ENCODE results near the gene ATRN.

The ATRN gene

DNA sequence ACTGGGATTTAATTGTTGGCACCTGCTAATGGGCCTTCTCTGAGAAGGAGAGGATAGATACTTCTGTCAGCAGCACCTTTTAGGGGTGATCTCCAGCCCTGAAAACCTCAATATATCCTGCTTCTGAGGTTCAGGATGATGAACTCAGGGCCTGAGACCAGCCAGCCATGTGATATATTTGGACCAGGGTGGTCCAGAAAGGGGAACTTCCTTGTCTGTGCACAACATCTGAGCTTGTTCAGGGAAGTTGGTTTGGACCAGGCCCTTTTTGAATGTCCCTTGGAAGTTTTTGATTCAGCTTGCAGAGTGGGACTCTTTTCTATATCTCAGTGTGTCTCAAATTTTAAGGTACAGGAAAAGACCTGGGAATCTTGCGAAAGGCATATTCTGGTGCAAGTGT, 106.5 kb downstream of the ATRN start:
- CTCF ChIA-PET, result interaction anchor here (1.1 to 1.2 kb wide), 2 partner anchors 10 to 16 kb away, joined by 3 read pairs; no protein-coding TSS in a partner anchor
- Histone ChIP-seq H3K36me3 (ENCODE audit: control insufficient read depth in 4 of 4, insufficient read depth in 4 of 4, low read length in 3 of 4) (peaks cover 14 to 44% (median 28%) of the 10 kb centered on the region in 4 experiments), H3K27me3 (replicated peaks in 2 of 5; ENCODE audit: control insufficient read depth in 4 of 5, insufficient read depth in 5 of 5, low read length in 4 of 5) (no peaks in the 10 kb centered on the region), H3K4me3 (ENCODE audit: control insufficient read depth in 1 of 7, extremely low read depth in 1 of 7, insufficient read depth in 4 of 7, low read depth in 2 of 7, low read length in 6 of 7) (no peak overlapping the region), H3K9me3 (ENCODE audit: control extremely low read depth in 1 of 5, control insufficient read depth in 4 of 5, insufficient read depth in 2 of 5, low read depth in 1 of 5, low read length in 4 of 5) (no peaks in the 10 kb centered on the region), H3K4me1 (ENCODE audit: control extremely low read depth in 1 of 4, control insufficient read depth in 4 of 4, insufficient read depth in 4 of 4, low read length in 3 of 4) (peaks cover 0 to 4% (median 2%) of the 10 kb centered on the region in 4 experiments), H3K27ac (ENCODE audit: insufficient read depth in 1 of 2, low read depth in 1 of 2, low read length in 2 of 2, poor library complexity in 1 of 2, severe bottlenecking in 2 of 2) (no peak overlapping the region)
- WGBS (ENCODE audit: insufficient coverage), result 100% methylated on average over 1 of the region's 1 CpG
- POLR2A ChIA-PET, result no interaction called here
- DNase-seq, result peak; percentile 3 to 15 (median 8)

DNA sequence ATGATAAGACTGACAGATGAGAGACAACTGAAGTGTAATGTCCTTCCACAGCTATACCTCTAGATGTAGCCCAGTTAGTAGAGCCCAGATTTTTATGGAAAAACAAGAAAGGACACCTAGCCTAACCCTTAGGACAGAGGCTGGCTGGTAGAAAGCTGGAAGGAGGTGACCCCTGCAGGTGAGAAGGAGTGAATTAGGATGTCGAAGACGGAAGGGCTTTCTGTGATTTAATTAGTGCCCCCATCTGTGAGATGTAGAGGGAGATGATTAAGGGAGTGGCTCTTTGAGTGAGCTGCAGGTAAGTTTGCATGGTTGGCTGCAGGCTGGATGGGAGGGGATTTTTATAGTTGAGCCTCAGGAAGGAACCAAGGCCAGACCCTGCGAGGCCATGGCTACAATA, 109.6 kb downstream of the ATRN start:
- Histone ChIP-seq H3K4me1 (ENCODE audit: control extremely low read depth in 1 of 4, control insufficient read depth in 4 of 4, insufficient read depth in 4 of 4, low read length in 3 of 4) (peaks cover 0 to 4% (median 2%) of the 10 kb centered on the region in 4 experiments), H3K27ac (ENCODE audit: insufficient read depth in 1 of 2, low read depth in 1 of 2, low read length in 2 of 2, poor library complexity in 1 of 2, severe bottlenecking in 2 of 2) (no peak overlapping the region), H3K9me3 (ENCODE audit: control extremely low read depth in 1 of 5, control insufficient read depth in 4 of 5, insufficient read depth in 2 of 5, low read depth in 1 of 5, low read length in 4 of 5) (no peaks in the 10 kb centered on the region), H3K4me3 (ENCODE audit: control insufficient read depth in 1 of 7, extremely low read depth in 1 of 7, insufficient read depth in 4 of 7, low read depth in 2 of 7, low read length in 6 of 7) (no peak overlapping the region), H3K27me3 (replicated peaks in 2 of 5; ENCODE audit: control insufficient read depth in 4 of 5, insufficient read depth in 5 of 5, low read length in 4 of 5) (no peaks in the 10 kb centered on the region), H3K36me3 (ENCODE audit: control insufficient read depth in 4 of 4, insufficient read depth in 4 of 4, low read length in 3 of 4) (peaks cover 23 to 55% (median 39%) of the 10 kb centered on the region in 4 experiments)
- ChIA-PET POLR2A (no interaction called here), CTCF (interaction anchor here (0.9 kb wide), 1 partner anchor 17 kb away, joined by 3 read pairs; no protein-coding TSS in a partner anchor)
- no peak for DNase-seq
- 100% methylated on average over 3 of the region's 3 CpGs for WGBS (ENCODE audit: insufficient coverage)

DNA sequence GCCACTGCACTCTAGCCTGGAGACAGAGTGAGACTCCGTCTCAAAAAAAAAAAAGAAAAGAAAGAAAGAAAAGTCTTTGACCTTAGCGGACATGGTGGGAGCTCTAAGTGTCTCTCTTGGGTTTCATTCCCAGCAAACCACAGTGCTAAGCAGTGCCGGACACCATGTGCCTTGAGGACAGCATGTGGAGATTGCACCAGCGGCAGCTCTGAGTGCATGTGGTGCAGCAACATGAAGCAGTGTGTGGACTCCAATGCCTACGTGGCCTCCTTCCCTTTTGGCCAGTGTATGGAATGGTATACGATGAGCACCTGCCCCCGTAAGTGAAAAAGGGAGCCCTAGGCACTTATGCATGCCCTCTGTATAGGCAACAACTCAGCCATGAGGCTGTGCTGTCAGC, 112.9 kb downstream of the ATRN start:
- no peaks in the 10 kb centered on the region for H3K27me3 ChIP-seq (replicated peaks in 2 of 5; ENCODE audit: control insufficient read depth in 4 of 5, insufficient read depth in 5 of 5, low read length in 4 of 5)
- peaks cover 0 to 4% (median 0%) of the 10 kb centered on the region in 5 experiments for H3K9me3 ChIP-seq (ENCODE audit: control extremely low read depth in 1 of 5, control insufficient read depth in 4 of 5, insufficient read depth in 2 of 5, low read depth in 1 of 5, low read length in 4 of 5)
- no peak for DNase-seq
- no peak overlapping the region for H3K4me3 ChIP-seq (ENCODE audit: control insufficient read depth in 1 of 7, extremely low read depth in 1 of 7, insufficient read depth in 4 of 7, low read depth in 2 of 7, low read length in 6 of 7)
- H3K4me1 ChIP-seq (ENCODE audit: control extremely low read depth in 1 of 4, control insufficient read depth in 4 of 4, insufficient read depth in 4 of 4, low read length in 3 of 4), result no peaks in the 10 kb centered on the region
- 84% methylated on average over 7 of the region's 7 CpGs for WGBS (ENCODE audit: insufficient coverage)
- ChIA-PET CTCF (interaction anchor here (1.0 kb wide), 1 partner anchor 21 kb away, joined by 3 read pairs; no protein-coding TSS in a partner anchor), POLR2A (no interaction called here)
- no peak overlapping the region for H3K27ac ChIP-seq (ENCODE audit: insufficient read depth in 1 of 2, low read depth in 1 of 2, low read length in 2 of 2, poor library complexity in 1 of 2, severe bottlenecking in 2 of 2)
- H3K36me3 ChIP-seq (ENCODE audit: control insufficient read depth in 4 of 4, insufficient read depth in 4 of 4, low read length in 3 of 4), result peaks cover 20 to 56% (median 32%) of the 10 kb centered on the region in 4 experiments

DNA sequence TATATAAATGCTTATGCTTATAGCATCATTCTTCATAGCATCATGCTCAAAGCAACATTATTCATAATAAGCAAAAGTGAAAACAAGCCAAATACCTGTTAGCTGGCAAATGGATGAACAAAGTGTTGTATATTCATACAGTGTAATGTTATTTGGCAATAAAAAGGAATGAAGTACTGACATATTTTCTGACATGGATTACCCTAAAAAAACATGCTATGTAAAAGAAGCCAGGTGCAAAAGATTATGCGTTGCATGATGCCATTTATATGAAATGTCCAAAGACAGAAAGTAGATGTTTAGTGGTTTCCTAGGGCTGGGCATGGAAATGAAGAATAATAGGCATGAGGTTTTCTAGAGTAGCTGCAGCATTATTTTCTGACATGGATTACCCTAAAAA, 115.3 kb downstream of the ATRN start:
- Histone ChIP-seq H3K4me3 (ENCODE audit: control insufficient read depth in 1 of 7, extremely low read depth in 1 of 7, insufficient read depth in 4 of 7, low read depth in 2 of 7, low read length in 6 of 7) (no peak overlapping the region), H3K9me3 (ENCODE audit: control extremely low read depth in 1 of 5, control insufficient read depth in 4 of 5, insufficient read depth in 2 of 5, low read depth in 1 of 5, low read length in 4 of 5) (peaks cover 0 to 4% (median 0%) of the 10 kb centered on the region in 5 experiments), H3K27me3 (replicated peaks in 2 of 5; ENCODE audit: control insufficient read depth in 4 of 5, insufficient read depth in 5 of 5, low read length in 4 of 5) (no peaks in the 10 kb centered on the region), H3K27ac (ENCODE audit: insufficient read depth in 1 of 2, low read depth in 1 of 2, low read length in 2 of 2, poor library complexity in 1 of 2, severe bottlenecking in 2 of 2) (no peak overlapping the region), H3K36me3 (ENCODE audit: control insufficient read depth in 4 of 4, insufficient read depth in 4 of 4, low read length in 3 of 4) (peaks cover 21 to 60% (median 34%) of the 10 kb centered on the region in 4 experiments), H3K4me1 (ENCODE audit: control extremely low read depth in 1 of 4, control insufficient read depth in 4 of 4, insufficient read depth in 4 of 4, low read length in 3 of 4) (no peaks in the 10 kb centered on the region)
- no peak for DNase-seq
- POLR2A ChIA-PET, result no interaction called here
- WGBS (ENCODE audit: insufficient coverage), result 100% methylated on average over 1 of the region's 1 CpG
- CTCF ChIA-PET, result no interaction called here

DNA sequence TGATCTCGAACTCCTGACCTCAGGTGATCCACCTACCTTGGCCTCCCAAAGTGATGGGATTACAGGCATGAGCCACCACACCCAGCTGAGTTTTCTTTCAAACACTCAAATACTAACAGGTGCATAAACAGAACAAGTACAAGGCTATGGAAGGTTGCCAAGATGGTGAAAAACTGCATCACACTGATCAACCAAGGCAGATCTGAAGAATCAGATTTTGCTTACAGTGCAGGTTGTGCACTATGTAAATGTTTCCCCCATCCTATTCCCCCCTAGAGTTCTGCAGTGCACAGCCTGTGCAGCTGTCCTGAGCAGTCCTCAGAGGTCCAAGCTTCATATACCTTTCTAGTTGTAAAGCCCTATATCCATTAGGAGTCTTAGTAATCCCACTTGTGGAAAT, 119.3 kb downstream of the ATRN start:
- 100% methylated on average over 1 of the region's 1 CpG for WGBS (ENCODE audit: insufficient coverage)
- peaks cover 18 to 66% (median 39%) of the 10 kb centered on the region in 4 experiments for H3K36me3 ChIP-seq (ENCODE audit: control insufficient read depth in 4 of 4, insufficient read depth in 4 of 4, low read length in 3 of 4)
- DNase-seq, result no peak
- no peak overlapping the region for H3K27ac ChIP-seq (ENCODE audit: insufficient read depth in 1 of 2, low read depth in 1 of 2, low read length in 2 of 2, poor library complexity in 1 of 2, severe bottlenecking in 2 of 2)
- H3K4me1 ChIP-seq (ENCODE audit: control extremely low read depth in 1 of 4, control insufficient read depth in 4 of 4, insufficient read depth in 4 of 4, low read length in 3 of 4), result no peaks in the 10 kb centered on the region
- no peaks in the 10 kb centered on the region for H3K27me3 ChIP-seq (replicated peaks in 2 of 5; ENCODE audit: control insufficient read depth in 4 of 5, insufficient read depth in 5 of 5, low read length in 4 of 5)
- H3K9me3 ChIP-seq (ENCODE audit: control extremely low read depth in 1 of 5, control insufficient read depth in 4 of 5, insufficient read depth in 2 of 5, low read depth in 1 of 5, low read length in 4 of 5), result peaks cover 0 to 4% (median 0%) of the 10 kb centered on the region in 5 experiments
- H3K4me3 ChIP-seq (ENCODE audit: control insufficient read depth in 1 of 7, extremely low read depth in 1 of 7, insufficient read depth in 4 of 7, low read depth in 2 of 7, low read length in 6 of 7), result no peak overlapping the region
- ChIA-PET CTCF (interaction anchor here (0.6 kb wide), 1 partner anchor 58 kb away, joined by 3 read pairs; no protein-coding TSS in a partner anchor), POLR2A (no interaction called here)

DNA sequence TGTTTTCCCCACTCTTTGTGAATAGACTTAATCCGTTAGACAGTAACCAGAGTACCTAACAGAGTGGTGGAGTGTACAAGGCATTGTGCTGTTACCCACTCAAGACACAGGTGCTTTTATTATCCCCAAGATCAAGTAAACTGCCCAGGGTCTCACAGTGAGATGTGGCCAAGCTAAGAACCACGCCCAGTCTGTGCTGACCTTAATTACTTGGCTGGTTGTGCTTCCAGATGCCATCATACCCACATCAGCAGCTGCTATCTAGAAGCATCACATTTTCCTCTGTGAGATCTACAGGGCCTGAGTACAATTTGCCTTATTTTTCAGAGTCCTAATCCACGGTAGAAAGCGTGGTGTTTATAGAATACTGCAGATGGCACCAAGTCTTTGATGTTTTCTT, 122.1 kb downstream of the ATRN start:
- POLR2A ChIA-PET, result no interaction called here
- Histone ChIP-seq H3K36me3 (ENCODE audit: control insufficient read depth in 4 of 4, insufficient read depth in 4 of 4, low read length in 3 of 4) (peaks cover 17 to 56% (median 44%) of the 10 kb centered on the region in 4 experiments), H3K27me3 (replicated peaks in 2 of 5; ENCODE audit: control insufficient read depth in 4 of 5, insufficient read depth in 5 of 5, low read length in 4 of 5) (no peaks in the 10 kb centered on the region), H3K9me3 (ENCODE audit: control extremely low read depth in 1 of 5, control insufficient read depth in 4 of 5, insufficient read depth in 2 of 5, low read depth in 1 of 5, low read length in 4 of 5) (no peaks in the 10 kb centered on the region), H3K4me3 (ENCODE audit: control insufficient read depth in 1 of 7, extremely low read depth in 1 of 7, insufficient read depth in 4 of 7, low read depth in 2 of 7, low read length in 6 of 7) (no peak overlapping the region), H3K4me1 (ENCODE audit: control extremely low read depth in 1 of 4, control insufficient read depth in 4 of 4, insufficient read depth in 4 of 4, low read length in 3 of 4) (no peaks in the 10 kb centered on the region), H3K27ac (ENCODE audit: insufficient read depth in 1 of 2, low read depth in 1 of 2, low read length in 2 of 2, poor library complexity in 1 of 2, severe bottlenecking in 2 of 2) (no peak overlapping the region)
- WGBS (ENCODE audit: insufficient coverage), result 100% methylated on average over 3 of the region's 4 CpGs
- DNase-seq, result no peak
- CTCF ChIA-PET, result no interaction called here

DNA sequence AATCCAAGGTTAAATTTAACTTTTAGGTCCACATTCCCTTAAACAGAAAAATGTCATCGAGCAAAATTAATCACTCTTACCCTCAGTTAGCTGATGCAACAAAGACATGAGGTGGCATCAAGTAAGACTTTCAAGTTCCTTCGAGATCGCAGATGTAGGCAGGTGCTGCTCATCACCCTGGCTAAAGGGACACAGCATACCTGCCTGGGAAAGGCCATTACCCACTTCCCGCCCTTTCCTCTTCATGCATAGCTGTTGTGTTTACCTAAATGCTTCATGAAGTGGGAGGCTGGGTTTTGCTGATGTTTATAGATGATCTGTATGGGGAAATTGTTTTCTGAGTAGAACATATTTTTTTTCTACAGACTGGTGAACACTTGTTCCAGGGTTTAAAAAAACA, 124.7 kb downstream of the ATRN start:
- CTCF ChIA-PET, result no interaction called here
- H3K36me3 ChIP-seq (ENCODE audit: control insufficient read depth in 4 of 4, insufficient read depth in 4 of 4, low read length in 3 of 4), result peaks cover 14 to 68% (median 51%) of the 10 kb centered on the region in 4 experiments
- H3K4me1 ChIP-seq (ENCODE audit: control extremely low read depth in 1 of 4, control insufficient read depth in 4 of 4, insufficient read depth in 4 of 4, low read length in 3 of 4), result no peaks in the 10 kb centered on the region
- DNase-seq, result no peak
- POLR2A ChIA-PET, result no interaction called here
- no peak overlapping the region for H3K4me3 ChIP-seq (ENCODE audit: control insufficient read depth in 1 of 7, extremely low read depth in 1 of 7, insufficient read depth in 4 of 7, low read depth in 2 of 7, low read length in 6 of 7)
- H3K27me3 ChIP-seq (replicated peaks in 2 of 5; ENCODE audit: control insufficient read depth in 4 of 5, insufficient read depth in 5 of 5, low read length in 4 of 5), result no peaks in the 10 kb centered on the region
- no peak overlapping the region for H3K27ac ChIP-seq (ENCODE audit: insufficient read depth in 1 of 2, low read depth in 1 of 2, low read length in 2 of 2, poor library complexity in 1 of 2, severe bottlenecking in 2 of 2)
- WGBS (ENCODE audit: insufficient coverage), result 100% methylated on average over 3 of the region's 4 CpGs
- H3K9me3 ChIP-seq (ENCODE audit: control extremely low read depth in 1 of 5, control insufficient read depth in 4 of 5, insufficient read depth in 2 of 5, low read depth in 1 of 5, low read length in 4 of 5), result no peaks in the 10 kb centered on the region
